IMR-90 (cell line): ENCODE results near the gene NPY1R. TPM values are rescaled to one million over a fixed set of nuclear protein-coding genes. Genes with fewer than 3 reads are reported as not detected.

Experiments used
- ATAC-seq: fragments of 200-7000 bp; cut with Tn5 transposase; 2 replicates; pipeline ENCODE4 v1.9.1; 2020; ENCODE audit warnings: low read depth, mild to moderate bottlenecking, moderate library complexity
- BruUV-seq: library from RNA; stranded (reverse); fragments of 400-500 nt; replicated peaks from 2 replicates; lab custom pipeline; 2021; lab: Mats Ljungman, UMichigan
- CTCF ChIA-PET: fragments of 300-600 bp; formaldehyde crosslinking; extraction: SDS; loops from one replicate; lab custom pipeline; 2021; ENCODE audit warnings: antibody characterized with exemption; lab: Yijun Ruan, JAX
- POLR2A ChIA-PET: fragments of 300-600 bp; sonication (Branson Sonifier 250); formaldehyde crosslinking; loops from one replicate; lab custom pipeline; 2022; ENCODE audit warnings: antibody characterized with exemption; ENCODE audit not compliant: unreplicated experiment; lab: Charles Lee
- DNase-seq: peaks from one replicate; pipeline ENCODE4 v3.0.0; 2013
- H2AFZ ChIP-seq: replicated peaks from 2 replicates; pipeline ENCODE3; 2013; ENCODE audit warnings: low read length, mild to moderate bottlenecking; ENCODE audit not compliant: poor library complexity
- H2AK5ac ChIP-seq: 2 replicates; pipeline ENCODE4 v1.6.1; 2013; ENCODE audit warnings: low read depth, low read length, inconsistent platforms
- H2AK9ac ChIP-seq: replicated peaks from 2 replicates; pipeline ENCODE3; 2013; ENCODE audit warnings: mild to moderate bottlenecking, low read depth, low read length, moderate library complexity; ENCODE audit not compliant: poor library complexity
- H2BK120ac ChIP-seq: 2 replicates; pipeline ENCODE4 v1.6.1; 2013; ENCODE audit warnings: low read depth, low read length, inconsistent platforms
- H2BK15ac ChIP-seq: 3 replicates; pipeline ENCODE4 v1.6.1; 2013; ENCODE audit warnings: low read depth, low read length, inconsistent platforms
- H2BK20ac ChIP-seq: 2 replicates; pipeline ENCODE4 v1.6.1; 2013; ENCODE audit warnings: low read depth, mild to moderate bottlenecking, inconsistent platforms, low read length, moderate library complexity
- H2BK5ac ChIP-seq: 2 replicates; pipeline ENCODE4 v1.6.1; 2013; ENCODE audit warnings: mild to moderate bottlenecking, low read depth, low read length, inconsistent platforms; ENCODE audit not compliant: poor library complexity, severe bottlenecking
- H3K14ac ChIP-seq: replicated peaks from 2 replicates; pipeline ENCODE4 v1.6.1; 2013; ENCODE audit warnings: low read depth, low read length, inconsistent platforms
- H3K18ac ChIP-seq: 2 replicates; pipeline ENCODE4 v1.6.1; 2013; ENCODE audit warnings: low read depth, low read length, control low read depth
- H3K23ac ChIP-seq: 2 replicates; pipeline ENCODE4 v1.6.1; 2013; ENCODE audit warnings: low read depth, low read length, inconsistent platforms
- H3K27ac ChIP-seq: 2 replicates; pipeline ENCODE4 v1.5.1; 2013; ENCODE audit warnings: mild to moderate bottlenecking, control low read depth, low read length; ENCODE audit not compliant: insufficient read depth
- H3K27me3 ChIP-seq: 2 replicates; pipeline ENCODE4 v1.6.1; 2013; ENCODE audit warnings: low read length; ENCODE audit not compliant: control insufficient read depth, insufficient read depth
- H3K36me3 ChIP-seq: 2 replicates; pipeline ENCODE4 v1.6.1; 2013; ENCODE audit warnings: low read length, mixed read lengths; ENCODE audit not compliant: control insufficient read depth, insufficient read depth
- H3K4ac ChIP-seq: 2 replicates; pipeline ENCODE4 v1.6.1; 2013; ENCODE audit warnings: low read depth, low read length, inconsistent platforms
- H3K4me1 ChIP-seq: 2 replicates; pipeline ENCODE4 v1.6.1; 2013; ENCODE audit warnings: low read length, mixed read lengths; ENCODE audit not compliant: control insufficient read depth, insufficient read depth
- H3K4me2 ChIP-seq: 2 replicates; pipeline ENCODE4 v1.6.1; 2013; ENCODE audit warnings: low read depth, mild to moderate bottlenecking, control low read depth, low read length, moderate library complexity
- H3K4me3 ChIP-seq: 2 replicates; pipeline ENCODE4 v1.5.1; 2013; ENCODE audit warnings: low read depth, mild to moderate bottlenecking, control low read depth, low read length, moderate library complexity; ENCODE audit not compliant: insufficient read depth
- H3K56ac ChIP-seq: 2 replicates; pipeline ENCODE4 v1.6.1; 2013; ENCODE audit warnings: low read length, inconsistent platforms; ENCODE audit not compliant: insufficient read depth; ENCODE audit errors: extremely low read depth
- H3K79me1 ChIP-seq, 2 experiments: 2 replicates each; pipeline ENCODE4 v1.6.1; 2013; ENCODE audit warnings: low read length in 2 of 2, inconsistent platforms in 1 of 2, low read depth in 1 of 2
- H3K9ac ChIP-seq: 2 replicates; pipeline ENCODE4 v1.6.1; 2013; ENCODE audit warnings: low read depth, low read length, control low read depth
- H3K9me1 ChIP-seq: 2 replicates; pipeline ENCODE4 v1.6.1; 2013; ENCODE audit warnings: low read length, inconsistent platforms; ENCODE audit not compliant: insufficient read depth
- H3K9me3 ChIP-seq: 2 replicates; pipeline ENCODE4 v1.6.1; 2013; ENCODE audit warnings: low read length; ENCODE audit not compliant: control insufficient read depth, insufficient read depth
- H4K20me1 ChIP-seq: 2 replicates; pipeline ENCODE4 v1.6.1; 2013; ENCODE audit warnings: low read length, inconsistent platforms; ENCODE audit not compliant: insufficient read depth
- H4K5ac ChIP-seq: 2 replicates; pipeline ENCODE4 v1.6.1; 2013; ENCODE audit warnings: mild to moderate bottlenecking, low read depth, low read length, control low read depth
- H4K8ac ChIP-seq, 2 experiments: 2 replicates each; pipeline ENCODE4 v1.6.1; 2013; ENCODE audit warnings: low read depth in 2 of 2, low read length in 2 of 2, control low read depth in 1 of 2, inconsistent platforms in 1 of 2
- H4K91ac ChIP-seq: 2 replicates; pipeline ENCODE4 v1.6.1; 2013; ENCODE audit warnings: low read depth, low read length, inconsistent platforms; ENCODE audit not compliant: insufficient read depth
- BHLHE40 ChIP-seq: fragments of 150-350 bp; IDR thresholded peaks from 2 replicates; pipeline ENCODE4 v1.6.1; 2016; ENCODE audit warnings: mild to moderate bottlenecking, low read depth, low read length
- CEBPB ChIP-seq: IDR thresholded peaks from 2 replicates; pipeline ENCODE4 v1.6.1; 2012; ENCODE audit warnings: low read depth, low read length, improper control_type of control experiment
- CHD1 ChIP-seq: IDR thresholded peaks from 2 replicates; pipeline ENCODE4 v1.6.1; 2012; ENCODE audit warnings: low read depth, low read length, improper control_type of control experiment
- MAZ ChIP-seq: IDR thresholded peaks from 2 replicates; pipeline ENCODE4 v1.6.1; 2012; ENCODE audit warnings: low read depth, mild to moderate bottlenecking, low read length, improper control_type of control experiment, moderate library complexity, borderline replicate concordance
- MXI1 ChIP-seq: IDR thresholded peaks from 2 replicates; pipeline ENCODE4 v1.6.1; 2012; ENCODE audit warnings: low read depth, mild to moderate bottlenecking, low read length, moderate library complexity, borderline replicate concordance
- POLR2A ChIP-seq: IDR thresholded peaks from 2 replicates; pipeline ENCODE4 v1.6.1; 2012; ENCODE audit warnings: mild to moderate bottlenecking, low read depth, low read length
- RAD21 ChIP-seq: IDR thresholded peaks from 2 replicates; pipeline ENCODE4 v1.6.1; 2012; ENCODE audit warnings: low read length, improper control_type of control experiment
- WGBS, 2 experiments: methylation state at CpG; one replicate each; pipeline versions ENCODE4 v1.1.5 to v1.1.7; 2013; ENCODE audit warnings: missing lambda C conversion rate in 2 of 2; ENCODE audit not compliant: insufficient read length in 1 of 2; ENCODE audit errors: extremely low coverage in 2 of 2; 5-methylcytosine and 5-hydroxymethylcytosine counted together
- dilution Hi-C: fragments of 300-500 bp; cut with HindIII; formaldehyde crosslinking; loops from one replicate; pipeline ENCODE4 v1.14.3; 2018; ENCODE audit warnings: low sequenced_read_pairs; ENCODE audit not compliant: unreplicated experiment
- in situ Hi-C: fragments of 300-500 bp; cut with MboI; formaldehyde crosslinking; loops from 3 replicates; pipeline ENCODE4 v1.14.3; 2019; ENCODE audit warnings: low sequenced_read_pairs, inconsistent platforms, mixed read lengths
- intact Hi-C: fragments of 100-400 bp; cut with micrococcal nuclease; formaldehyde crosslinking; loops from 2 replicates; pipeline ENCODE4 v1.10.0; 2022
- polyA plus RNA-seq, 3 experiments: library from polyadenylated mRNA; depleted of rRNA; stranded (reverse); fragments of >200 nt; gene quantifications; 2 replicates each; pipeline ENCODE4 v1.2.3, GENCODE V29; 2012; ENCODE audit warnings: low replicate concordance in 1 of 3
- total RNA-seq: library from RNA; depleted of rRNA; stranded (reverse); fragments of >200 nt; gene quantifications from 2 replicates; pipeline ENCODE4 v1.2.3, GENCODE V29; 2012

NPY1R gene
- total and polyA plus RNA-seq, 2 of the 4 experiments (the other 2 are of a cell fraction), result under 0.01 TPM; not detected in 1

DNA sequence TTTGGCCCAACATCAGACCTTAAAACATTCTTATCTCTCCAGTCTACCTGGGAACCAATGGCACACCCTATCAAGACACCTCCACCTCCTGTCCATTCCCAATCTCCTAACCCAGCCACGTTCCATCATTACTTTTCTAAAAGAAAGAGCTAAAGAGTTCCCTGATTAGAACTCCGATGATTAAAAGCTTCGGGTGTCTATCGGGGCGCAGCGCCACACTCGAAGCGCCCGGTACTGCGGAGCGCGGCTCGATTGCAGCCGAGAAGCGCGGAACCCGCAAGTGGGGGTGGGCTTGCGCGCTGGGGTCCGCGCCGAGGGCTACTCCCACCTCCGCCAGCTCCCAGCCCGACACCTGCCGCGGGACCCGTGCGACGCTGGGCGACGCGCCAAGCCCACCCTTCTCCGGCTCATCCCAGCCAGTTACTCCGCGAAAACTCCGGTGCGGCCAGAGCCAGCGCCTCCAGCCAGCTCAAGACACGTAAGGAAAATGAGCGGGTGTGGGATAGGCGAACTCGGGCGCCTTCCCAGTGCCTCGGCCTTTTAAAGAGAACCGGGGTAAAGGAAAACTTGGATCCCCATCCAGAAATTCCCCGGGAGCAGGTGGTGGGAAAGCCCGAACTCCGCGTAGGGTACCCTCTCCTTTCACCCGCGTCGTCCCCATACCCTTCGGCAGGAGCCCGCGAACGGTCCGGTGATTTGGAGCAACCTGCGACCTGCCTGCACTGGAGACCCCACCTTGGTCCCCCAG, 593 bp downstream of the NPY1R start:
- Histone ChIP-seq H3K27ac (no peak overlapping the region), H4K8ac (no peak overlapping the region), H2AK9ac (peak overlapping the region; percentile 61), H2BK15ac (no peak overlapping the region), H3K4ac (no peak overlapping the region), H3K79me1 (no peaks in the 10 kb centered on the region), H3K36me3 (no peaks in the 10 kb centered on the region), H3K18ac (no peak overlapping the region), H4K20me1 (no peaks in the 10 kb centered on the region), H3K9me1 (no peaks in the 10 kb centered on the region), H3K4me2 (peak overlapping the region; percentile 93), H3K9me3 (no peaks in the 10 kb centered on the region), H2BK20ac (no peak overlapping the region), H2BK120ac (no peak overlapping the region), H3K4me1 (no peaks in the 10 kb centered on the region), H2AK5ac (no peak overlapping the region), H3K56ac (no peak overlapping the region), H3K9ac (no peak overlapping the region), H4K91ac (no peak overlapping the region), H3K4me3 (peak overlapping the region; percentile 46), H2BK5ac (no peak overlapping the region), H3K14ac (no peak overlapping the region), H4K5ac (no peak overlapping the region), H3K27me3 (peaks cover 19% of the 10 kb centered on the region), H2AFZ (peak overlapping the region; percentile 91), H3K23ac (no peak overlapping the region)
- BruUV-seq, result no TSS peak
- intact Hi-C loops (loop anchor here (1.0 to 5.0 kb wide), 4 partner anchors 165 to 835 kb away; partner anchors contain the start of gene NAF1), in situ Hi-C loops (loop anchor here (5.0 to 10.0 kb wide), 2 partner anchors 225 to 837 kb away; no protein-coding TSS in a partner anchor), dilution Hi-C loops (no loop called here)
- 0% methylated on average over 9 of the region's 58 CpGs; no CpG with 5 or more reads in 1 of the 2 experiments for WGBS, 2 experiments
- TF ChIP-seq MAZ (no peak), BHLHE40 (no peak), MXI1 (no peak), CHD1 (no peak), CEBPB (no peak), POLR2A (no peak), RAD21 (no peak)
- ChIA-PET POLR2A (no interaction called here), CTCF (interaction anchor here (0.6 to 2.0 kb wide), 7 partner anchors 9 to 2000 kb away, joined by 3 to 5 read pairs (median 4); no protein-coding TSS in a partner anchor)
- peak; percentile 56; the same call in 1 of the 2 replicates for ATAC-seq
- no peak for DNase-seq
